ENCODE measurements around the gene CEL.

GRCh38 chr9:133041958-133042357 is 19.8 kb upstream of the CEL start:
- TF ChIP-seq CTCF (IDR thresholded peaks at IDR 0.05), result no peak
- TF ChIP-seq POLR2A (IDR thresholded peaks at IDR 0.05), result no peak
